HG03520 (cell line): ENCODE data around the gene CMIP.

ENCODE experiments used
- ATAC-seq: cut with Tn5 transposase; IDR thresholded peaks from one replicate; pipeline ENCODE4 v1.9.1; 2021; ENCODE audit warnings: mild to moderate bottlenecking, moderate library complexity; ENCODE audit not compliant: unreplicated experiment

CMIP gene

GRCh38 chr16:81562174-81562849 is 117.7 kb downstream of the CMIP start:
- ATAC-seq = no peak

DNA sequence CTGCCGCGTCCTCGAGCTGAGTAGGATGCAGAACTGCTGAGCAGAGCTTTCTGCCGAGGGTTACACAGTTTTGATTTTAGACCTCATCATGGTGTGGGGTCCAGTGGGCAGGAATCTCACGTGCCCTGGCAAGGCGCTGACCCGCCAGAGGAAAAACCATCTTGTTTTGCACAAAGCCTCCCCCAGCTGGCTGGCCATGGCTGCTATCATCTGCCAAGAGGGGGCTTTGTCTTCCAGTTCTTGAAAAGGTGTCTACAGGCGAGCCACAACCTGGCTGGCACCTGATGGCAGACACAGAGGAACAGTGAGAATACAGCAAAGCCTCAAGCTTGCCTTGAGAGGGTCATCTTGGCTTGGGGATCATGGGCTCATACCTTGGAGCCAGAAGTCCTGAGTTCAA is 118.3 kb downstream of the CMIP start:
- ATAC-seq = no peak

DNA sequence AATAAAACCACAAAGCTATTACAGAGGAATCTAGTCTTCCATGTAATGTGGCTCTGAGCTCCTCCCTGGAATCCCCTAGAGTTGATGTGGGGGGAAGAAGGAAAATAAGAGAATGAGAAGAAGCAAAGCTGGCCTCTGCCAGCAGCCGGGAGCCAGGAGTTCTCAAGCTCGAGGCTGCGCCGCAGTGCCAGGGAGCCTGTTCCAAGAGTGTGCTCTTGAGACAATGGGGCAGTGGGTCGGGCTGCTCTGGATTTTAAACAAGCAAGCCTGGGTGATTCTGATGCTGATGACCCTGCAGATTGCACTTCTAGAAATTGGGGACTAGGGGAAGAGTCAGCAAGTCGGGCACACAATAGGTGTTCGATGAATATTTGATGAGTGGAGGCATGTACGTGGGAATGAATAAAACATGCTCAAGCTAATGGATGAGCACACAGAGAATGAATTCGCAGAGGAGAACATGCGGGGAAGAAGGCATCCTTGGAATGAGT is 119.9 kb downstream of the CMIP start:
- ATAC-seq = no peak

DNA sequence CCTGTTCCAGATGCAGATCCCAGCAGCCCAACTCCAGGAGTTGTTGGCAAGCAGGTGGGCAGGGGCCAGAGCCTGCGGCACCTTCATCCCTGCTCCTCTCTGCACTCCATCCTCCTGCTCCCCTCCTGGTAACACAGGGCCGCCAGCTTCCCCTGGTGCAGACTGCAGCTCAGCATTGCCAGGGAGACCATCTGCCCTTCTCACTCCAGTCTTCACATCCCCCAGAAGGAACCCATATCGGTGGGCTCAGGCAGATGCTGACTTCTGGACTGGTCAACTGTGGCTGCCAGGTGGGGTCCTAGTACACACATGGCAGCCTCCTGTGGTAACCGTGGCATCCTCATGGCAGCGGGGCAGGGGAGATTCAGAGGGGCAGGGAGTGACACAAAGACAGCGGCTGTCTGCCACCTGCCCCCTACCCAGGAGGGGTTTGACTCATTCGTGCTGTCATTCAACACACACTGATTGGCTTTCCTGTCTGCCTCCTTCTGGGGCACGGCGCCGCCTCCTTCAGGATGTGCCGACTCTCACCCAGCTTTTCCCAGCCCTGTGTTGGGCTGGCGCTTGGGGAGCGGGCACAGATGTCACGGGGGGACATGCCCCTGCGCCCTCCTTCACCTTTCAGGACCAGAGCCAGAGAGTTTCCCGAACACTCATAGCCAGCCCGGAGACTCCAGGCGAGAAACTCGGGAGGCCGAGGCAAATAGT is 120.9 kb downstream of the CMIP start:
- ATAC-seq = no peak

DNA sequence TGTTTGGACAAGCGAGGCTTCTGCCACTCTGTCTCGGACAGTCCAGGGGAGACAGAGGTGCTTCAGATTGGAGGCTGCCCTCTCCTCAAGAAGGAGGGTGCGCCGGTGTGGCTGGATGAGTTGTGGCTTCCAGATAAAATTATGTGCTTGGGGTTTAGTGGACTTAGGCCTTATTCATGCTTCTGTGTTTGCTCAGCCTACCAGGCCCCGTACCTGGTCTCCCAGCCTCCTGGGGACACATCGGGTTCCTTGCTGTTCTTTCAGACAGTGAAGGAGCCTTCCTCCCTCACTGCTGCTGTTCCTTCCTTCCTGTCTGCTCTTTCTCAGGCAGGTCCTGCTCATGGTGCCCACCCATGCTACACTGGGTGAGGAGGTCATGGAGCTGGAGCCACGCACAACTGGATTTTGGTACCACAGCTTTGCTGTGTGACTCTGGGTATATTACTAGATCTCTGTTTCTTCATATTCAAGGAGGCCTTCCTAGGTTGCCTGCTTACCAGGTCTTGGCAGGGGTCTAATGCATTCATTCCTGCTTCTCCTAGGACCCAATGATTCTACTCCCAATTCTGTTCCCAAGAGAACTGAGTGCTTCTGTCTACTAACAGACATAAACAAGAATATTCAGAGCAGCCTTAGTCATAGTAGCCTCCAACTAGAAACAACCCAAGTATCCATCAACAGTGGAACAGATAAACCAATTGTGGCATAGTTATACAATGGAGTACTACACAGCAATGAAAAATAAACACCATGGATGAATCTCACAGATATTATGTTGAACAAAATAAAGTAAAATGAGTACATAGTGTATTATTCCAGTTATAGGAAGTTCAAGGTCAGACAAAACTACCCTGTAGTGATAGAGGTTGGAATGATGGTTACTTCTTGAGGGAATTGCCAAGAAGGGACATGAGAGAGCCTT is 121.7 kb downstream of the CMIP start:
- no peak for ATAC-seq

DNA sequence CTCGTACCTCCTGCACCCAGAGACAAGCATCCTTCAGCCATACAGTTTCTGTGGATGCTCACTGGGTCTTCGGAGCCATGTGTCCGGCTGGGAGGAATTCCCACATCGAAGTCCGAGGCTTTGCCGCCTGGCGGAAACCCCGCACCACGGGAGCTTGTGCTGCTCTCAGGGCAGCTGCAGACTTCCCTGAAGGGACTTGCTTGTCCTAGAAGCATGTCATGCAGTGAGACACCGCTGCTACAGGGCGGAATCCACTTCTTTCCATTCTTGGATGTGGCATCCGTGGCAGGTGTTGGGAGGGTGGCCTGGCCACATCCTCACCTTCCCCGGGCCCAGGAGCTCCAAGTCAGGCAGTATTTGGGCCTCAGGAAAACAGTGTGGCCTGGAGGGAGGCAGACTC is 122.5 kb downstream of the CMIP start:
- no peak for ATAC-seq

DNA sequence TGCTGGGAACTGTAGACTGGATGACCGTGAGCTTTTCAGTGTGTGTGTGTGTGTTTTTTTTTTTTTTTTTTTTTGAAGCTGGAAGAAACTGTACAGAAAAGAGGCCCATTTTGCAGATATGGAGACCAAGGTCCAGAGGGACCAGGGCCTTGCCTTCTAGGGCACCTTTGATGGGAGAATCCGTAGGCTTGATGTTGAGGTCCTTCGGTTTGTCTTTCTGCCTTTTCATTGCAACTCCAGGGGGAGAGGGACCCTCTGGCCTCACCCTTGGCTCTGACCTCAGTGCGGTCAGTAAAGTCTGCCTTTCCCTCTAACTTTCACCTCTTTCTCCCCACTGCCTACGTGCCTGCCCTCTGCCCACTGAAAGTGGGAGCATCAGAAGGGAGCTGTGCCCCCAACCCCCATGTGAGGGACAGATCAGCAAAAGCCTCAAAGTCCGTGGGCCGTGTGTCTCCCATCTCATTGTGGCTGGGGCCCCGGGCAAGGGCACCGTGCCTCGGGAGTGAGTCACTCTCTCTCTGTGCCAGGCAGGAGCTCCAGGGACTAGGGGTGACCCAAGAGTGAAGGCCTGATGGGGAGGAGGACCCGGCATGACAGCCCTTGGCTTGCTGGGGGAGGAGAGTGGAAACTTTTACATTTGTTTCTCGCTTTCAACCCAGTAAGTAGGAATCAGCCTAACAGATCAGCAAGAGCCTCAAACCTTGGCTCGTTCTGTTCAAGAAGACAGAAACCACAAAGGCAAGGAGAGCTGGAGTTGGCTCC is 123.6 kb downstream of the CMIP start:
- no peak for ATAC-seq

DNA sequence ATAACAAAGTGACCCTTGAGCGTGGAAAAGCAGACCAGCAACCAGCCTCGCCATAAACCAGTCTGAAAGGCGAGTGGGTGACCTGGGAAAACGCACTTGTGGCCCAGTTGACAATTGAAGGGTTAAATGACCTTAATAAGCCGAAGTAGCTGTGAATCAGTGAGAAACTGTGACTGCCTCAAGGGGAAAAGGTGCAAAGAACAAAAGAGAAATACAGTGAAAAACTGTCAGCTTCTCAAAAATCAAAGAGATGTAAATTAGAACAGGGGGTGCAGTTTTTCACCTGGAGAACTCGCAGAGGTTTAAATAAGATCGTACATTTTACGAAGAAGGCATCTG is 124.1 kb downstream of the CMIP start:
- ATAC-seq = no peak

DNA sequence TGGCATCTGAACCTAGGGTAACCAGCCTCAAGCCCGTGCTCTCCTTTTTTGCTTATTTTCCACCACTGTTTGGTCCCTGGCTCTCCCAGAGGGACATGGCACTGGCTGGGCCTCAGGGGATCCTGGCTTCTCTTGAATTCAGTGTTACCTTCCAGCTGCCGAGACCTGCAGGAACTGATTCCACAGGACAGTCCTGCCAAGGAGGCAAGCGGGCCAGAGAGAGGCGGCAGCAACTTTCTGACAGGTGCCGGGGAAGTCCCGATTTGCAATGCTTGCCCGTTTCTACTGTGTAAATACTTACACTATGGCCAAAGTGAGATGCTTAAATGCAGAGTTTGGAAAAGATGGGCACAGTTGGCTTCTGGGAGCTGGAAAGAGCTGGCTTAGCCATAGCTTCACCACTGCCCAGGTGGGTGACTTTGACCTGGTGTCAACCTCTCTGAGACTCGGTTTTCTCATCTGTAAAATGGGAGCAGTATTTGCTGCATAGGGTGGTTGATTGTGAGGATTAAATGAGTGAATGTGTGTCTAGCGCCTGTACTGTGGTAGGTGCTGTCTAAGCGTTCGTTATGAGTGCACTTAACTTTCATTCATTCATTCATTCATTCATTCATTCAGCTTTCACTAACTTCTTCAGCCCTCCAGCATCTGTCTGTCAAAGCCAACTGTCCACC is 124.9 kb downstream of the CMIP start:
- ATAC-seq = no peak

- no peak for ATAC-seq
Measured at GRCh38 chr16:81570151-81570846, 125.7 kb downstream of the CMIP start.

DNA sequence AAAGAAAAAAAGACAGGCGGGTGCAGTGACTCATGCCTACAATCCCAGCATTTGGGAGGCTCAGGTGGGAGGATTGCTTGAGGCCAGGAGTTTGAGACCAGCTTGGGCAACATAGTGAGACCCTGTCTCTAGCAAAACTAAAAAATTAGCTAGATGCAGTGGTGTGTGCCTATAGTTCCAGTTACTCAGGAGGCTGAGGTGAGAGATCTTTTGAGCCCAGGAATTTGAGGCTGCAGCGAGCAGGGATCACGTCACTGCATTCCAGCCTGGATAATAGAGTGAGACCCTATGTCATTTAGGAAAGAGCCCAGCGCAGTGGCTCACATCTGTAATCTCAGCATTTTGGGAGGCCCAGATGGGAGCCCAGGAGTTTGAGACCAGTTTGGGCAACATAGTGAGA is 126.6 kb downstream of the CMIP start:
- ATAC-seq = no peak

DNA sequence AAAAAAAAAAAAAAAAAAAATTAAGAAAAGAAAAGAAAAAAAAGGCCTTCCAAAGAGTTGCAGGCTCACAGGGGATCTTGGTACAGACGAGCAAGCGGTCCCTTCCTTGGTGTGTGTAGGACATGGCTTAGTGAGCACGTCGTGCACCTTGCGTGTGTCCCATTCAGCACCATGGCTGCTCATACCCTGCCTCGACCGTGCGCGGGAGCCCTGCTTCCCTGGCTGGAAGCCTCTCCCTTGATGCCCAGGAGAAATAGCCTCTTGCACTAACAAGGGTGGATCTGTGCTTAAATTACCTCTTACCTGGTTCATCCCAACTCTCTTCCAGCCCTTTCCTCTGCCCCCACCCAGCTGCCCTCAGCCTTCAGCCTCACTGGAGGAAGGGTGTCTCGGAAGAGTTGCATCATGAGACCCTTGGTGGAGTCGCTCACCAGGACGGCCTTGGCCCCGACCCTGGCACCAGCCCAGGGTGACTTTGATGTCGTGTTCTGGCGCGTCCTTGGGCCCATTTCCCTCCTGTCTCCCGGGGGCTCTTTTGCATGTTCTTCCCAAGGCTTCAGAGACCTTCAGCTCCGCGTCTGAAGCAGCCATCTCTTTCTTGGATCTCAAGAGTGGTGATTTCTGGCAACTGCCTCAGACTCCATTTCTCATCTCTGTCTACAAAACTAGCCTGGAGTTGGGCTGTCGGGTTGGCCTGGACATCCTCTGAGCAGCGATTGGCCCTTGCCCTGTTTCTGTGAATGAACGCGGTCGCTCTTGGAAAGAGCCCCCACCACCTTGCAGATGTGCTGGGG is 127.2 kb downstream of the CMIP start:
- ATAC-seq = no peak

DNA sequence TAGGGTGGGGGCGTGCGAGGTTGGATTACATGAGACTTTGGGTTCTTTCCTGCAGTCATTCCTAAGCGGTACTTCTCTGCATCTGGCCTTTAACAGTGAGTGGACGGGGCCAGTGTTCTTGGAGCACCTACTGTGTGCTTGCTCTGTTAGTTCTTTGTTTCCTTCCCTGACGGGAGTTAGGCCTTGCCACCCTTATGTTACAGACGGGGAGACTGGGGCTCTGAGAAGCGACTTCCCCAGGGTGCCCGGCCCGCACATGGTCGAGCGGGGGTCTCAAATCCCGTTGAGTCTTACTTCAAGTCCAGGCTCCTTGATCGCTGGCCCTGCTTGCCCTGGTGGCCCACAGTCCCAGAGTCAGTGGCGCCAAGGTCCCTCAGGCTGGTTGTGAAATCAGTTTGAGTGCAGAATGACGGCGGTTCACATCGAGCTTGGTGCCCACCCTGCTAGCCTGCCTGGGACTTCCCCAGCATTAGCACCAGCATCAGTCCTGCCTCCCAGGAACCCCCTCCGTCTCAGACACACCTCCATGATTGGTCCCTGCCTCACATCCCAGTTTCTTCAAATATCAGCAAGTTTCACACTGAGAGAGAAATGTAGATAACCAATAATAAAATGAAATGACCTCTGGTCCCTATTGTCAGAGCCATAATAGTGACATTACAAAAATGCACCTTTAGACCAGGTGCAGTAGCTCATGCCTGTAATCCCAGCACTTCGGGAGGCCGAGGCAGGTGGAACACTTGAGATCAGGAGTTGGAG is 128.0 kb downstream of the CMIP start:
- no peak for ATAC-seq

DNA sequence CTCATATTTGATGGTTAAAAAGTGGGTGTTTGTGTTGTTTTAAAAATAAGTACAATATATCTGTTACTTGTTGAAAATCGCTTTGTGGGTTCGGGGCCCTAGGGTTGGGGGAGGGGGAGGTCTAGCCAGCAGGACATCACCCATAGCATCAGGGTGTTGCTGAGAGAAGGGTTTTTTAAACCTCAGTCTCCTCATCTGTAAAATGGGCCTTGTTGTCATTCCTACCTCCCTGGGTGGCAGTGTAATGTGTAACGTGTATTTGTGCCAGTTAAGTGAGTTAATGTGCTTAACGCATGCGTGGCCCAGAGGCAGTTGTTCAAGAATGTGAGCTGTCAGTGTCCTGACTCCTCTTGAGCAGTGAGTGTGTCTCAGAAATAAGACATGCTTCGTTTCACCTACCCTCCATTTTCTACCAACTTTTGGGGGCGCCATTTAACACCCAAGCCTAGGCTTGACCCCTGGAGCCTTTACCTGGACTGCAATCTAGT is 129.0 kb downstream of the CMIP start:
- no peak for ATAC-seq

- no peak for ATAC-seq
Measured at GRCh38 chr16:81574168-81574567, 129.6 kb downstream of the CMIP start.

GRCh38 chr16:81575307-81575706 is 130.7 kb downstream of the CMIP start:
- ATAC-seq = no peak

DNA sequence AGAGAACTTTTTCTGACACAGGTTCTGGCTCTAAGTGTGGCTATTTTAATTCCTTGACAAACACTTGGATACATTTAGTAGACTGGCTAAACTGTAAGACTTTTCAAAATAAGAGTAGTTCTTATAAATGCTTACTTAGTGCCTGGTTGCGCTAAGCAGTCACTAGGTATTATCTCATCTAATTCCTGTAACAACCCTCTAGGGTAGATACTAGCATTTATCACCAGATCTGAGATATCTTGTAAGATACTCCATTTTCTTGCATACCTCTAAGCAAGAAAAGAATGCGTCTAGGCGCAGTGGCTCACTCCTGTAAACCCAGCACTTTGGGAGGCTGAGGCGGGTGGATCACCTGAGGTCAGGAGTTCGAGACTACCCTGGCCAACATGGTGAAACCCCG is 131.2 kb downstream of the CMIP start:
- no peak for ATAC-seq

GRCh38 chr16:81576696-81577095 is 132.1 kb downstream of the CMIP start:
- ATAC-seq = no peak
